ENCODE data around the gene DAPK1.

Gene DAPK1

DNA sequence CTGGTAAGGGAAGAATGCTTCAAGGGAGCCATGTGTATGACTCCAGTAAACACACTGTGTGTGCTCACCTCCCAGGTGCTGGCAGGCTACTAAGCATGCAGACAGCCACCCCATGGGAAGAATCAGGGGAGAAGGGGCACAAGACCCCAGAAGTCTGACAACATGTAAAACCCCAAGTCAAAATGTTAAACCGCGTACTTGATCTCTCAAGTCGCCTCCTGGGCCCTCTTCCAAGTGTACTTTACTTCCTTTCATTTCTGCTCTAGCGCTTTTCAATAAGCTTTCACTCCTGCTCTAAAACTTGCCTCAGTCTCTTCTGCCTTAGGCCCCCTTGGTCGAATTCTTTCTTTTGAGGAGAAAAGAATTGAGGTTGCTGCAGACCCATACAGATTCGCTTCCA is 31.3 kb downstream of the DAPK1 start:
- DNase-seq (ENCODE audit: extremely low read depth, low read depth): no peak
- no peak for TF ChIP-seq CTCF (IDR thresholded peaks at IDR 0.05; ENCODE audit: low read depth, low read length)

DNA sequence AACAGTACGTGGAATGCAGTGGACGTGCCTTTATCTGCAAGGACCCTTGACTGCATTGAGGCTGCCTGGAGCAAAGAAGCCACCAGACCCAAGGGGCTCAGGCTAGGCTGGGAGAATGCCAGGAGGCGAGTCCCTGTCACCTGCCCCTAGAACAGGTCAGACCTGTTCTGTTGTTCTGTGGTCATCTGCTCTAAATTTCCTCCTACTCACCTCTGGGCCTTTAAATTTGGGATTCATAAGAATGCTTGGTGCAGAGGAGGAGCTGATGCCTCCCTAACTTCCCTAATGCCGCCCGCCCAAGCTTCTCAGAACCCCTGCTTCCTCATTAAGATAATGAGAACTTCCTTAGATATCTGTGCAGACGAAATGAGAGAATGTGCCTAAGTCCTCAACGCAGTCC is 32.0 kb downstream of the DAPK1 start:
- TF ChIP-seq CTCF (IDR thresholded peaks at IDR 0.05; ENCODE audit: low read depth, low read length): no peak
- no peak for DNase-seq (ENCODE audit: extremely low read depth, low read depth)

- no peak for TF ChIP-seq CTCF (IDR thresholded peaks at IDR 0.05; ENCODE audit: low read depth, low read length)
- no peak for DNase-seq (ENCODE audit: extremely low read depth, low read depth)
Measured at GRCh38 chr9:87530716-87531115, 33.0 kb downstream of the DAPK1 start.

- DNase-seq (ENCODE audit: extremely low read depth, low read depth): no peak
- TF ChIP-seq CTCF (IDR thresholded peaks at IDR 0.05; ENCODE audit: low read depth, low read length): no peak
Measured at GRCh38 chr9:87531370-87532295, 34.0 kb downstream of the DAPK1 start.

DNA sequence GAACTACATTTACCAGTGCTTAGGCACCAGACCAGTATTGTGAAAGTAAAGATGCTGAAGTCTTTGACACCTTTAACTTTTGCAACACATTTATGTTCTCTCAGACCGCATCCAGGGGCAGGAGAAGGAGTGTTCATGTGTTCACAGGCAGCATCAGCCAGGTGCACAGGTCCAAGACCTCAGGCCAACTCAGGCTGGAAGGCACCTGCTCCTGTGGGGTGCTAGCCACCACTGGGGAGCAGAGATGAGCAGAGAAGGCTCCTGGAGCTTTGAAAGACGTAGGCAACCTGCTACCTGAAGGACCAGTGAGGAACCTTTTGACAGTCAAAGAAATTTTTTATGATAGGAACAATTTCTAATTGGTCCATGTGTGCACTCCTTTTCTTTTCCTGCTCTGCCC is 35.6 kb downstream of the DAPK1 start:
- TF ChIP-seq CTCF (IDR thresholded peaks at IDR 0.05; ENCODE audit: low read depth, low read length): no peak
- DNase-seq (ENCODE audit: extremely low read depth, low read depth): no peak

GRCh38 chr9:87534036-87534435 is 36.4 kb downstream of the DAPK1 start:
- TF ChIP-seq CTCF (IDR thresholded peaks at IDR 0.05; ENCODE audit: low read depth, low read length): no peak
- no peak for DNase-seq (ENCODE audit: extremely low read depth, low read depth)

DNA sequence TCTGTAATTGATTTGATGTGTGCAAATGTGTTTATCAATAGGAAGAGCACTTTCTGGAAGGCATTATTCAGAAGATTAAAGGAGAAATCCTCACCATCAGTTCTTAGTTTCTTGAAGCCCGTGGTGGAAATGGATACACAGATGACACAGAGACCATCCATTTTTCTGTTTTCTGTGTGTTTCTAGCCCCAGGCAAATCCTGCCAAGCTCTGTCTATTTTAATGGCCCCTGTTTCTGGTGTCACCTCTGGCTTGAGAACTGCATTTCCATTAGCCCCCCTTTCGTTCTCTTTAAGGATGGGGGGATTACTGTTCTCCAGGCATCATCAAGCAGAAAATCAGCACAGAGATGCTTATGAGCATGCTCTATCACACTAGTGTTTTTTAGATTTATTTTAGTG is 37.3 kb downstream of the DAPK1 start:
- no peak for DNase-seq (ENCODE audit: extremely low read depth, low read depth)
- no peak for TF ChIP-seq CTCF (IDR thresholded peaks at IDR 0.05; ENCODE audit: low read depth, low read length)
